Neuronal stem cell (in vitro differentiated cells): ENCODE results near the gene OBSCN.

Experiments used
- DNase-seq: peaks from one replicate; pipeline ENCODE4 v3.0.0-alpha.2; 2013; ENCODE audit warnings: low spot score
- H2AFZ ChIP-seq: one replicate; pipeline ENCODE4 v1.6.1; 2013; ENCODE audit warnings: mild to moderate bottlenecking, low read length, inconsistent platforms
- H2AK5ac ChIP-seq: 2 replicates; pipeline ENCODE4 v1.6.1; 2013; ENCODE audit warnings: low read depth, mild to moderate bottlenecking, inconsistent platforms, low read length, moderate library complexity, mixed read lengths
- H2BK120ac ChIP-seq: 2 replicates; pipeline ENCODE4 v1.6.1; 2013; ENCODE audit warnings: low read depth, mild to moderate bottlenecking, inconsistent platforms, low read length, moderate library complexity, mixed read lengths
- H2BK12ac ChIP-seq: one replicate; pipeline ENCODE4 v1.6.1; 2013; ENCODE audit warnings: low read length, inconsistent platforms
- H2BK15ac ChIP-seq: 2 replicates; pipeline ENCODE4 v1.6.1; 2013; ENCODE audit warnings: mild to moderate bottlenecking, low read length, inconsistent platforms, mixed read lengths
- H2BK5ac ChIP-seq: one replicate; pipeline ENCODE4 v1.6.1; 2013; ENCODE audit warnings: inconsistent platforms, mild to moderate bottlenecking, low read length, moderate library complexity
- H3K14ac ChIP-seq: one replicate; pipeline ENCODE4 v1.6.1; 2013; ENCODE audit warnings: low read length, inconsistent platforms
- H3K18ac ChIP-seq: 2 replicates; pipeline ENCODE4 v1.6.1; 2013; ENCODE audit warnings: low read length, inconsistent platforms
- H3K23ac ChIP-seq: 2 replicates; pipeline ENCODE4 v1.6.1; 2013; ENCODE audit warnings: low read depth, mild to moderate bottlenecking, mixed read lengths, low read length, inconsistent platforms; ENCODE audit not compliant: poor library complexity
- H3K27ac ChIP-seq: replicated peaks from 3 replicates; pipeline ENCODE4 v1.5.1; 2013; ENCODE audit warnings: low read length, inconsistent platforms
- H3K27me3 ChIP-seq, 3 experiments: 2 replicates each; pipeline ENCODE4 v1.6.1; 2013; ENCODE audit warnings: low read length in 3 of 3, mild to moderate bottlenecking in 2 of 3, inconsistent platforms in 1 of 3, low read depth in 1 of 3, mixed read lengths in 1 of 3, moderate library complexity in 1 of 3; ENCODE audit not compliant: control insufficient read depth in 3 of 3, insufficient read depth in 3 of 3
- H3K36me3 ChIP-seq, 2 donors: replicated peaks in 1 of 2; 2 replicates each; pipeline ENCODE4 v1.6.1; 2013; ENCODE audit warnings: low read length in 2 of 2; ENCODE audit not compliant: control insufficient read depth in 2 of 2, insufficient read depth in 2 of 2
- H3K4ac ChIP-seq: 2 replicates; pipeline ENCODE4 v1.6.1; 2013; ENCODE audit warnings: inconsistent platforms, mild to moderate bottlenecking, low read length, moderate library complexity
- H3K4me1 ChIP-seq, 2 donors: 1 replicate in 1 of 2; 2 replicates in 1 of 2; pipeline ENCODE4 v1.6.1; 2013; ENCODE audit warnings: low read length in 2 of 2, low read depth in 1 of 2; ENCODE audit not compliant: control insufficient read depth in 2 of 2, insufficient read depth in 1 of 2
- H3K4me2 ChIP-seq: one replicate; pipeline ENCODE4 v1.6.1; 2013; ENCODE audit warnings: mild to moderate bottlenecking, low read length, inconsistent platforms; ENCODE audit not compliant: insufficient read depth, poor library complexity, severe bottlenecking
- H3K4me3 ChIP-seq, 2 donors: 2 replicates each; pipeline ENCODE4 v1.5.1; 2013; ENCODE audit warnings: low read length in 2 of 2, mild to moderate bottlenecking in 2 of 2, inconsistent platforms in 1 of 2, moderate library complexity in 1 of 2
- H3K79me1 ChIP-seq: one replicate; pipeline ENCODE4 v1.6.1; 2013; ENCODE audit warnings: low read depth, mild to moderate bottlenecking, inconsistent platforms, low read length, moderate library complexity
- H3K9ac ChIP-seq: one replicate; pipeline ENCODE4 v1.6.1; 2013; ENCODE audit warnings: mild to moderate bottlenecking, low read depth, low read length, inconsistent platforms; ENCODE audit not compliant: poor library complexity
- H3K9me3 ChIP-seq, 2 donors: replicated peaks in 1 of 2; 2 replicates each; pipeline versions ENCODE3 to v1.6.1; 2013; ENCODE audit warnings: low read length in 2 of 2, mild to moderate bottlenecking in 2 of 2, inconsistent platforms in 1 of 2, low read depth in 1 of 2, mixed read lengths in 1 of 2, moderate library complexity in 1 of 2; ENCODE audit not compliant: control insufficient read depth in 2 of 2, insufficient read depth in 1 of 2
- H4K8ac ChIP-seq: one replicate; pipeline ENCODE4 v1.6.1; 2013; ENCODE audit warnings: low read depth, mild to moderate bottlenecking, inconsistent platforms, low read length, moderate library complexity
- H4K91ac ChIP-seq: one replicate; pipeline ENCODE4 v1.6.1; 2013; ENCODE audit warnings: low read length, low read depth, mild to moderate bottlenecking, inconsistent platforms; ENCODE audit not compliant: poor library complexity
- WGBS, 2 donors: extraction: QIAGEN DNeasy Blood & Tissue Kit; methylation state at CpG; one replicate each; pipeline ENCODE4 v1.1.7; 2013; ENCODE audit warnings: missing lambda C conversion rate in 2 of 2, mixed read lengths in 1 of 2; ENCODE audit not compliant: insufficient read length in 2 of 2, insufficient replicate concordance in 1 of 2; ENCODE audit errors: extremely low coverage in 2 of 2; 5-methylcytosine and 5-hydroxymethylcytosine counted together

The OBSCN gene

GRCh38 chr1:228277491-228278431 lies 69.9 kb downstream of the OBSCN start:
- H3K4me2 ChIP-seq = no peak overlapping the region
- no peak overlapping the region for H3K4me3 ChIP-seq
- H2BK12ac ChIP-seq = no peak overlapping the region
- H3K79me1 ChIP-seq = peaks cover 9% of the 10 kb centered on the region
- no peak overlapping the region for H2BK120ac ChIP-seq
- H3K9ac ChIP-seq = no peak overlapping the region
- no peak for DNase-seq
- H2BK5ac ChIP-seq = peak overlapping the region; percentile 39
- H4K8ac ChIP-seq = no peak overlapping the region
- peaks cover 0 to 8% (median 0%) of the 10 kb centered on the region in 3 experiments for H3K27me3 ChIP-seq
- H3K4ac ChIP-seq = no peak overlapping the region
- H3K18ac ChIP-seq = peak overlapping the region; percentile 48
- no peak overlapping the region for H3K27ac ChIP-seq
- no peak overlapping the region for H2AFZ ChIP-seq
- H2AK5ac ChIP-seq = peak overlapping the region; percentile 56
- peak overlapping the region; percentile 71 for H3K14ac ChIP-seq
- H3K23ac ChIP-seq = peak overlapping the region; percentile 73
- peaks cover 3 to 13% of the 10 kb centered on the region in 2 donors for H3K4me1 ChIP-seq
- peaks cover 0 to 34% of the 10 kb centered on the region in 2 donors for H3K36me3 ChIP-seq
- peak overlapping the region; percentile 87 for H2BK15ac ChIP-seq
- no peaks in the 10 kb centered on the region for H3K9me3 ChIP-seq
- no CpG with 5 or more reads among the region's 36 CpGs for WGBS, 2 donors
- H4K91ac ChIP-seq = no peak overlapping the region

GRCh38 chr1:228278432-228278941 lies 70.6 kb downstream of the OBSCN start:
- no CpG with 5 or more reads among the region's 21 CpGs for WGBS, 2 donors
- H3K14ac ChIP-seq = no peak overlapping the region
- H2AFZ ChIP-seq = no peak overlapping the region
- no peak overlapping the region for H2BK12ac ChIP-seq
- no peak overlapping the region for H3K4ac ChIP-seq
- no peak overlapping the region for H2BK5ac ChIP-seq
- no peak overlapping the region for H3K23ac ChIP-seq
- H3K4me1 ChIP-seq = peaks cover 3 to 13% of the 10 kb centered on the region in 2 donors
- H3K79me1 ChIP-seq = peaks cover 11% of the 10 kb centered on the region
- no peak overlapping the region for H3K4me2 ChIP-seq
- no peak overlapping the region for H2BK120ac ChIP-seq
- no peak overlapping the region for H2BK15ac ChIP-seq
- peak overlapping the region; percentile 60 for H3K9ac ChIP-seq
- DNase-seq = no peak
- H3K27ac ChIP-seq = no peak overlapping the region
- no peak overlapping the region for H3K18ac ChIP-seq
- H4K8ac ChIP-seq = no peak overlapping the region
- H3K27me3 ChIP-seq = peaks cover 0 to 8% (median 0%) of the 10 kb centered on the region in 3 experiments
- peak overlapping the region; percentile 56 for H2AK5ac ChIP-seq
- peaks cover 0 to 38% of the 10 kb centered on the region in 2 donors for H3K36me3 ChIP-seq
- H3K9me3 ChIP-seq = no peaks in the 10 kb centered on the region
- H4K91ac ChIP-seq = no peak overlapping the region
- no peak overlapping the region for H3K4me3 ChIP-seq

- no peak overlapping the region for H2AFZ ChIP-seq
- no peak overlapping the region for H2BK15ac ChIP-seq
- no peak overlapping the region for H2BK12ac ChIP-seq
- H2BK120ac ChIP-seq = no peak overlapping the region
- H3K14ac ChIP-seq = peak overlapping the region; percentile 38
- no peak overlapping the region for H4K91ac ChIP-seq
- H3K79me1 ChIP-seq = peaks cover 11% of the 10 kb centered on the region
- H3K4me2 ChIP-seq = no peak overlapping the region
- WGBS, 2 donors = no CpG with 5 or more reads among the region's 27 CpGs
- peaks cover 3 to 13% of the 10 kb centered on the region in 2 donors for H3K4me1 ChIP-seq
- H3K36me3 ChIP-seq = peaks cover 0 to 41% of the 10 kb centered on the region in 2 donors
- no peak overlapping the region for H3K4ac ChIP-seq
- H3K9me3 ChIP-seq = no peaks in the 10 kb centered on the region
- no peak overlapping the region for H4K8ac ChIP-seq
- H3K27ac ChIP-seq = no peak overlapping the region
- H2AK5ac ChIP-seq = no peak overlapping the region
- H3K23ac ChIP-seq = peak overlapping the region; percentile 89
- H3K9ac ChIP-seq = no peak overlapping the region
- H3K4me3 ChIP-seq = no peak overlapping the region
- H3K18ac ChIP-seq = no peak overlapping the region
- DNase-seq = no peak
- H2BK5ac ChIP-seq = no peak overlapping the region
- H3K27me3 ChIP-seq = peaks cover 0 to 8% (median 0%) of the 10 kb centered on the region in 3 experiments
Observed at GRCh38 chr1:228279011-228279721, 71.3 kb downstream of the OBSCN start.
